Activated gamma-delta T cell treated with Interleukin-2 at 50 U/mL for 16 hours (primary cell): ENCODE results near the gene MSN.

Source experiments
- DNase-seq: peaks from one replicate; pipeline ENCODE4 v3.0.0-alpha.2; 2020

The MSN gene

GRCh38 chrX:65674204-65674893 lies 6.9 kb downstream of the MSN start:
- no peak for DNase-seq

GRCh38 chrX:65677954-65678469 lies 10.6 kb downstream of the MSN start:
- no peak for DNase-seq

- DNase-seq: no peak
Observed at GRCh38 chrX:65679071-65679540, 11.7 kb downstream of the MSN start.

- no peak for DNase-seq
Observed at GRCh38 chrX:65681810-65682209, 14.4 kb downstream of the MSN start.

GRCh38 chrX:65685112-65685511 lies 17.7 kb downstream of the MSN start:
- no peak for DNase-seq

GRCh38 chrX:65686236-65686635 lies 18.8 kb downstream of the MSN start:
- DNase-seq: no peak

GRCh38 chrX:65687367-65687766 lies 19.9 kb downstream of the MSN start:
- no peak for DNase-seq

GRCh38 chrX:65688403-65688871 lies 21.0 kb downstream of the MSN start:
- no peak for DNase-seq

- DNase-seq: no peak
Observed at GRCh38 chrX:65689377-65689776, 21.9 kb downstream of the MSN start.

- no peak for DNase-seq
Observed at GRCh38 chrX:65690057-65690855, 22.8 kb downstream of the MSN start.

GRCh38 chrX:65695849-65696449 lies 28.5 kb downstream of the MSN start:
- no peak for DNase-seq

- DNase-seq: no peak
Observed at GRCh38 chrX:65696613-65697012, 29.2 kb downstream of the MSN start.

- DNase-seq: no peak
Observed at GRCh38 chrX:65697211-65697641, 29.8 kb downstream of the MSN start.

GRCh38 chrX:65697915-65698796 lies 30.7 kb downstream of the MSN start:
- DNase-seq: peak; percentile 70

- no peak for DNase-seq
Observed at GRCh38 chrX:65702956-65703355, 35.5 kb downstream of the MSN start.

GRCh38 chrX:65705439-65705838 lies 38.0 kb downstream of the MSN start:
- no peak for DNase-seq

- peak; percentile 38 for DNase-seq
Observed at GRCh38 chrX:65706041-65706828, 38.8 kb downstream of the MSN start.

- no peak for DNase-seq
Observed at GRCh38 chrX:65707151-65707550, 39.7 kb downstream of the MSN start.

GRCh38 chrX:65712005-65712806 lies 44.8 kb downstream of the MSN start:
- DNase-seq: no peak

- DNase-seq: no peak
Observed at GRCh38 chrX:65718538-65718937, 51.1 kb downstream of the MSN start.
